HG03175 (cell line): ENCODE measurements around the gene ITGB5.

Source experiments
- ATAC-seq: cut with Tn5 transposase; IDR thresholded peaks from one replicate; pipeline ENCODE4 v1.9.1; 2021; ENCODE audit warnings: mild to moderate bottlenecking, moderate library complexity; ENCODE audit not compliant: unreplicated experiment

Gene ITGB5

DNA sequence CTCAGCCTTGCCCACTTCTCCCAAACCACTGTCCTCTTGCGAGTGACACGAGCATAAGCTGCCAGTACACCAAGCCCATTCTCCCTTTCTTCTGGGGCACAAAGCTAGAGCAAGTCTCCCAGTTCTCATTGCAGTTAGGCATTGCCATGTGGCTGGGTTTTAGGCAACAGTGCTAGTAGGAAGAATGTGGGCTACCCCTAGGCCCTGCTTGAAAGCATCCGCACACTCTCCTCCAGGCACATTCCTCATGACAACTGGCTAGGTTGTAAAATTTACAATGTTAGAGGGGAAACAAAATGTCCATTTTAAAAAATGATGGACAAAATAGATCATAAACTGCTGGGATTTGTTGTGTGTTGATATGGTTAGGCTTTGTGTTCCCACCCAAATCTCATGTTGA lies 19.7 kb downstream of the ITGB5 start:
- ATAC-seq = no peak

DNA sequence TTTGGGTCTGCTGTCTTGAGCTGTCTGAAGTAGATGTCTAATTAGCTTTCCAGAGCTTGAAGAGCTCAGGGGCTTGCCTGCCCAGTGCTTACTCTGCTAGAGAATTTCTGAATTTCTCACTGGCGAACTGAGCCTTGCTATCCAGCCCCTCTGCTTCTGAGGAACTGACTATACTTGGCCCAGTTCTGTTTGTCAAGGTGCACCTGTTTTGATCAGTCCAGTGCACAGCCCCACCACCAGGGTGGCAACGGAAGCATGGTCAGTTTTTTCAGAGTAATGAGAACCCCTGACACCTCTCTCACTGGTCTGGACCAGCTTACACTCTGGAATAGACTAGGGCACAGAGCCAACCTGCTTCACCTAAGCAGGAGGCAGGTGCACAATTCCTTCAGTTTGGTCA lies 25.2 kb downstream of the ITGB5 start:
- ATAC-seq = no peak

DNA sequence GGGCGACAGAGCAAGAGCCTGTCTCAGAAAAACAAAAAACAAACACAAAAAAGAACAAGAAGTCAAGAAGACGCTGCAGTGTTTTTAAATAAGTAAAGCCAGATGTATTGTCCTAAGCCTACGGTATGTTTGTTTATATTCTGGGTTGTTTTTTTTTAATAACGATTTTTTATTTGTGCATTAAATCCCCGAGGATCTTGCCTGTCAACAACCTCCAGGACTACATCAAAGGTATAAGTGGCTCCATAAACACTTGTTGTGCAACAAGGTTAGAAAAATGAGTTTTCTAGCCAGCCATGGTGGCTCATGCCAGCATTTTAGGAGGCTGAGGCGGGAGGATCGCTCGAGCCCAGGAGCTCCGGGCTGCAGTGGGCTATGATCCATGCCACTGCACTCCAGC lies 26.1 kb downstream of the ITGB5 start:
- no peak for ATAC-seq

DNA sequence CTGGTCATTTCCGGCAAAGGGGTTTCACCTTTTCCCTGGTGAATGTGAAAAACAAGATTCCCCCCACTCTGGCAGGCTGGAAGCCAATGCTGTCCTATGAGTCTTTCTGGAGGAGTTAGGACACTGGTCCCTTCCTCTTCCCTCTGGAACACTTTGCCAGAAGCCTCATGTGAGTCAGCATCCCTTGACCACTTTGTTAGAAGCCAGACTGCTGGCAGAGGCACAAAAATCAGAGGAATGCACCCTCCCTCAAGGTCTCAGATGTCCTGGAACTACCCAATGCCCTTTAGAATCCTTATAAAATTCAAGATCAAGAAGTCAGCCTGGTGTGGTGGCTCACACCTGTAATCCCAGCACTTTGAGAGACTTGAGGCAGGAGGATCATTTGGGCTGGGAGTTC lies 26.6 kb downstream of the ITGB5 start:
- ATAC-seq = no peak

DNA sequence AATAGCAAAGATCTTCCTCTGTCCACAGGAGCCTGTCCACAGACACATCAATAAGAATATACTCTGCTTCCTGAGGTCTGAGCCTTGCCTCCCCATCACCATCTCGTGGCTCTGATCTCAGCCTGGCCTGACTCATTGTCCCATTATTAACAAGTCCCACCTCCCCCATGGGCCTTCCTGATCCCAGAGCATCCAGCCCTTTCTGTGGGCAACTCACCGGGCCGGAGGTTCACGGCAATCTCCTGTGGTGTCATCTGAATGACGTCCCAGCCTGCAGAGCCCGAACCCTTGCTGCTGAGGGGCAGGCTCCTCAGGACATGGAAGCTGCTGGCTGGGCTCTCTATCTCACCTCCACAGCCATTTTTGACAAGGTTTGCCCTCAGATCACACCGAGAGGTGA lies 28.1 kb downstream of the ITGB5 start:
- ATAC-seq = no peak

DNA sequence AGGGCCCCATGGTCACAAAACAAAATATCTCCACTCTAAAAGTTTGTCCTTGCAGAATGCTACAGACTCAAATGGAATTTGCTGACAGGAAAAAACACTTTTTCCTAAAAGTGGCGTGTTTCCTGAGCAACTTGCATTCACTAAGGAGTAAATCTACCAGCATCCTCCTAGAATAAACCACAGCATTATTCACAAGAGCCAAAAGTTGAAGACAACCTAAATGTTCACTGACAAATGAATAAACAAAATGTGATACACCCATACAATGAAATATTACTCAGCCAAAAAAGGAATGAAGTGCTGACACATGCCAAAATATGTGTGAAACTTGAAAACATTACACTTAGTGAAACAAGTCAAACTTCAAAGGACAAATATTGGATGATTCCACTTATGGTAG lies 28.9 kb downstream of the ITGB5 start:
- no peak for ATAC-seq

DNA sequence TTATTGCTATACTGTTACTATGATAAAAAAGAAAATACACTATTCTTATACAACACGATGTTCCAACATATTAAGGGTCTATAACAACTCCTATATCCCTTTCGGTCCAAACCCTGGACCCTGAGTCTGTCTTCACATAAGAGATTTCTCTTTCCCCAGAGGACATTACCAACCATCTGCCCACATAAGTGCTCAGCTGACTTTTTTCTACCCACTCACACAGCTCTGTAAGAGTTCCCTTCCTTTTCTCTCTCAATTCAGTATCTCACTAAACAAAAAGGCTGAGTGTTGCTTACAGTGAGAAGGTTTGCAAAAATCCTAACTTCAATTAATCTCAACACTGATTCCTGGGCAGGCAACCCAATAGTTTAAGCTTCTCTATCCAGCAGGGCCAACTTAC lies 30.5 kb downstream of the ITGB5 start:
- no peak for ATAC-seq

DNA sequence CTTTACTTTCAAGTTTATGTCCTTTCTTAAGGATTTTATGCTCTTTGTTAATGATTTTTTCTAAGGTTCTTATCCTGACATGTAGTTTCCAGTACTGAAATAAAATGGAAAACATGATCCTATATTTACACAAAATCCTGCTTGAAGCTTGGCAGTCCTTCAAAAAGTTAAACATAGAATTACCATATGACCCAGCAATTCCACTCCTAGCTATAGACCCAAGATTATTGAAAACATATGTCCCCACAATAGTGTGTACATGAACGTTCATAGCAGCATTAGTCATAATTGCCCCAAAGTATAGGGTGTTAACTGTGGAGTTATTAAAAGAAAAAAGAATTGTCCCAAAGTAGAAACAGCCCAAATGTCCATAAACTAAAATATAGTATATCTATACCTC lies 33.2 kb downstream of the ITGB5 start:
- ATAC-seq = no peak

DNA sequence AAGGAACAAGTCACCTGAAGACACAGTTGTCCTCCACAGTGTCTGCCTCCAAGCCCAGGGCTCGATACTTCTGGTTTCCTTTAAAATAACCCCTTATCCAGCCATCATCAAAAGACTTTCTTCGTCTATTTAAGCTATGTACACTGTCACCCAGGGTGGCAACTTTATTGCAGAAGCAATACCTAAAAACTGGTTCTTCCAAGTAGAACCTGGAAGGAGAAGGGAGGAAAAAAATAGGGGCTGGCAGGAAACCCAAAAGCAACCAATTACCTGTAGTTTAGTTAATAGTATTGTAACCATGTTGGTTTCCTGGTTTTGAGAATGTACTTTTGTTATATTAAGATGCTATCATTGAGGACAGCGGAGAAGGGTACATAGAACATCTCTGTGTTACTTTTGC lies 33.7 kb downstream of the ITGB5 start:
- no peak for ATAC-seq

DNA sequence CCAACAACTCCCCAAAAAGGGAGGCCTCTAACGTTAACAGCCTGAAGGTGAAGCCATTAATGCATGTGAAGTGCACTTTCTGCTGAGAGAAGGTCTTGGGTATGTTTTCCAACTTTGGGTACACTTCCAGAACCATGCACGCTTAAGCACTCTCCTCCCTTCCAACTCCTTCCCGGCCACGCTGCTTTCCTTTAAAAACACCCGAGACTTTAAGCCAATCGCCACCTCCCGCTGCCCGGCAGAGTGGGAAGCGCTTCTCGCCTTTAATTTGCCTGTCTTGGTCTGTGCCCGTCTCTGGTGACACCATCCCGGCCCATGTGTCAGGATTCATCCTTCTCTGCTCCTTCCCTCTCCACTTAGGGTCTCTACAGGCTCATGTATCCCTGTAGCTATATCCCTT lies 35.3 kb downstream of the ITGB5 start:
- ATAC-seq = no peak

DNA sequence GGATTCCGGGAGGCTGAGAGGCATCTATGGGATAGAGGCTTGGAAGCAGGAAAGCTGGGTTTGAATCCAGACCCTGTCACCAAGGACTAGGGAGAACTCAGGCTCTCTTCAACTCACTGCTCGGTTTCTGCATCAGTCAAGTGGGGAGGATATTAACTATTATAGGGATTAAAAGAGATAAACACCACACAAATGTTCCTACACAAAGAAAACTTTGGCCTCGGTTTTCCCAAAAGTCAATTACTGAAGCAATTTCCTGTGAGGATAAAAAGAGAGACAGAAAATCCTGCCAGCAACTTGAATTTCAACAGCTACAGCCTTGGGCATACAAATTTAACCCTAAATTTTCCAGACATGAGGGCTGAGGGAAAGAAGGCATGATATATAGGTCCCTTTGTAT lies 36.0 kb downstream of the ITGB5 start:
- ATAC-seq = no peak

DNA sequence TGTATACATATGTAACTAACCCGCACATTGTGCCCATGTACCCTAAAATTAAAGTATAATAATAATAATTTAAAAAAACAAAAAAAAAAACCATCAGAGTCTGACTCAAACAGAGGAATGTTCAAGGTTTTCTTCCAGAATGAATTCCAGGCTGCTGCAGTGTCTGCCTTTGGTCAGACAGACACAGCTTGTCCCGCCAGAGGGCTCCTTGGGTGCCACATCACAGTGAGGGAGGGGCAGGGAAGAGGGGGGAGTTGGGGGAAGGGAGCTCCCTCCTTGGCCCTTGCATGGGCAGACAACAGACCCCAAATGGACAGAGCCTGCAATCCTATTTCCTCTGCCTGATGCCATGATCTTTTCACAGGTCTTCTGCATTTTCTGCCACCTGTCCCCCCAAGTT lies 36.5 kb downstream of the ITGB5 start:
- no peak for ATAC-seq

DNA sequence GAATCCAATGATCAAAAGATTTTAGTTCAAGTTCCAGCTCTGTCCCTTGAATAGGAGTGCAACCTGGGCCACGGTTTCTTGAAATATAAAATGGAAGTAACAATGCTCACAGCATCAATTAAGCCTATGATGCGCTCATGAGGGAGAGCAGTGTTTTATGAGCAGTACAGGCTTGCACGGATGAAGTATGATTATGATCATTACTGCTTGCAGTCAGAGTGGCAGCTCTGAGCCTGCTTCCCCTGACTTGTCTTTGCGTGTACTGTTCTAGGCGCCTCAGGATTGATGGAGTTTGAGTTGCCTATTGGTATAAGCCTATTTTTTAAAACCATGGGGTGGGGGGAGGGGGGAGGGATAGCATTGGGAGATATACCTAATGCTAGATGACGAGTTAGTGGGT lies 37.0 kb downstream of the ITGB5 start:
- ATAC-seq = no peak

DNA sequence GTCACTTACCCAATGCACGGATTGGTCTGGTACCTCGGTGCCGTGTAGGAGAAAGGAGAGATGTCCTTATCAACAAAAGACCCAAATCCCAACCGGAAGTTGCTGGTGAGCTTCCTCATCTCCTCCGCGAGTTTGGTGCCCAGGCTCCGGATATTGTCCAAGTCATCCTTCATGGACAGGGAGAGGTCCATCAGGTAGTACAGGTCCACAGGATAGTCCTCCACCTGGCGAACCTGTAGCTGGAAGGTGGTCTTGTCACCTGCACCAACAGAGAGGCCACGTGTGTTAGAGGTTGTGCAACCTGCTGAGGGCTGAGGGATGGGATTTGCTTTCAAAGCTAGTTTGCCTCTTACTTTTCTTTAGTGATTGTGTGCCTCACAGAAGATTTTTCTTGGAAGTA lies 38.9 kb downstream of the ITGB5 start:
- no peak for ATAC-seq

DNA sequence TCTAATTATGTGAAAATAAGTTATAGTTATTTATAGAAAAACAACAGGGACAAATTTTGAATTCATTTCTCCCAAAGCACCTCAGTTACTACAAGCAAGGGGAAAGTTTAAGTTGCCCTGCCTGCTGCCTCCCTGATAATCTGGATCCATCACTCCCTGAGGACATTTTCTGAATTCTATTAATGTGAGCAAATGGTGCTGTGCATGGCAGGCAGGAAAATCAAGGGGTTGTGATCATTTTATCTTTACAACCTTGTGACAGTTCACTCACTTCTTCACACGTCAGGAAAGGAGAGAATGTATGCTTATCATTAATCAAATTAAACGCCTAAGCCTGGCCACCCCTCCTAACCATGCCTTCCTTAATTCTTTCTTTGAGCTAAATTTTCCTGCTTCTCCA lies 39.3 kb downstream of the ITGB5 start:
- no peak for ATAC-seq

DNA sequence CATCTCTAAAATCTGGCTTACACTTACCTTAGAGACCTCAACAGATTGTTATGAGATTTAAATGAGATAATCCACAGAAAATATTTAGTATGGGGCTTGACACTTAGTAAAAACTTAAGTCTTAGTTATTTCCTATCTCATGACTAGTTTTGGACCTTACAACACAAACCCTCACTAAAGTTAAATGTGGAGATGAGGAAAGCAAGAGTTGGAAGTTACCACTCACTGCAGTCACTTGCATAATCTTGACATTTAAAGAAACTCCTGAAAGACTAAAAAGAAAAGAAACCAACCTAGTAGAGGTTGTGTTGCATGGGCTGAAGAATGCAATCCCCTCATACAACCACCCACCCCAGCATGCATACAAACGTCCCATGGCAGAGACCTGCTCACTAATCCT lies 40.1 kb downstream of the ITGB5 start:
- no peak for ATAC-seq

DNA sequence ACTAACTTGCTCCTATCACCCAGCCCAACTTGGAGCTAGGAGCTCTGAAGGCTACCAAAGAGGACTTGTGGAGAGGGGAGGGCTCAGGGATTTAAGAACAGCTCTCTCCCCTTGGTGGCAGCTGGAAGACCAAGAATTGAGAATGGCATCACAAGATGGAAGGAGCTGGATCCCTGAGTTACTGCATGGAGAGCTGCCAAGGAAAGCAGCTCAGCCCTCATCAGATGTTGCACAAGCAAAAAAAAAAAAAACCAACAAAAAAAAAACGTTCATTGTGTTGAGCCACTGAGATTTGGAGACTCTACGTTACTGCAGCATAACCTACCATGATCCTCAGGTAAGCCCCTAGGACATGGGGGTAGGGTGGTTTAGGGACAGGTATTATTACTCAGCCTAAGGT lies 41.0 kb downstream of the ITGB5 start:
- ATAC-seq = no peak

DNA sequence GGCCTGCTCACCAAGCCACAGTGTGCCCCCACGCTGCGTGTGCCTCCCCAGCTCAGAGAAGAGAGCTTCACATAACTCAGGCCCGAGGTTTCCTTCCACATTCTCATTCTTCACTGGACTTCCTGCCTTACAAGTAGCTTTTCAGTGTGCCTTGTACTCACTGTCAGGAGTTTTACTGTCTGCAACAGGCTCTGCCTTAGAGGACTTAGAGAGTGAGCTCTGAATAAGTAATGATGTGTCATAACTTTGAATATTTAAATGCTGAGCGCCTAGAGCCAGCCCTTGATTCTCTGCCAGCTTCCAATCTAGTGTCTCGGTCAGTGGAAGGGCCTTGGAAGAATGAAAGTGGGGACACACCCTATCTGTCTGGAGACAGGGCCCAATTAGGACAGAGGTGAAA lies 41.8 kb downstream of the ITGB5 start:
- ATAC-seq = no peak

DNA sequence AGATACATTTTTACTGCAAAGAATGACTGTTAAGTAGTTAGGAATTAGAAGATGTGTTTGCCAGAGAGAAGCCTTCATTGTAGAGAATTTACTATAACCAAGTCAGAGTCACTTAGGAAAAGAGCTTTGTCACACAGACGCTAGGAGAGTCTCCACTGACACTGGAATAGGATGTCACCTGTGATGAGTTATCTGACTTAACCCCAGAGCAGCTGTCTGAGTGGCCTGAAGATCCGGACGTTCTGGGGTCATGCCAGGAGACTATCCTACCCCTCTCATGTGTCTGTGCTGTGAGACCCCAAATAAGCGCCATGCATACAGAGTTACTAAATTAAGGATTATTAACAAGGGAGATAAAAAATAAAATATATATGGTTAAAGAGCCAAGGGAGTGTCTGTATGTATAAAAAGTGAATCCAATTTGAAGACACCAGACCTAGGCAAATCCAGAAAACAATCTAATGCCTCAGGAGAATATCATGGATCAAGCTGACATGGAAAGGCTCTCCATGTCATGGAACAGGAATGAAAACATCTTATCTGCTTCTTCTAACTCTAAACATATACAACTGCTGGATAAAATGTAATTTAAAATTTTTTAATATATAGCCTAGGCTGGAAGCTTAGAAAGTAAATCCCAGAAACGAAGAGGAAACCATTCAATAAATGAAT lies 43.5 kb downstream of the ITGB5 start:
- ATAC-seq = no peak

DNA sequence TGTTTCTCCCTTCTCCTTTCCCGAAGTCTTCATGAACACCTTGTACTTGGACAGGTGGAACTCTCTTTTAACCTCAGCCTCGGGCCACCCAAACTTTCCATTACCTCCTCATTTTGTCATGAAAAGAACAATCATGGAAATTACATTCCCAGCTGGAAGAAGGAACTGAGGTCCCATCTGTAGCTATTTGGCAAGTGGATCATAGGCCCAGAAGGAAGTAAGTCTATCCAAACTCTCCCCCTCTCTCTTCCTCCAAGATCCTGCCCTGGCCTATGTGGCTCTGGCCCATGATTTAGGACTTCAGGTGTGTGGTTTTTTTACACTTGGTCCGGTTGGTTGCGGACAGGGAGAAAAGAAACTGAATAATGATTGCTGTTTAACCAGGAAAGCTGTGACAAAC lies 44.1 kb downstream of the ITGB5 start:
- ATAC-seq = no peak

DNA sequence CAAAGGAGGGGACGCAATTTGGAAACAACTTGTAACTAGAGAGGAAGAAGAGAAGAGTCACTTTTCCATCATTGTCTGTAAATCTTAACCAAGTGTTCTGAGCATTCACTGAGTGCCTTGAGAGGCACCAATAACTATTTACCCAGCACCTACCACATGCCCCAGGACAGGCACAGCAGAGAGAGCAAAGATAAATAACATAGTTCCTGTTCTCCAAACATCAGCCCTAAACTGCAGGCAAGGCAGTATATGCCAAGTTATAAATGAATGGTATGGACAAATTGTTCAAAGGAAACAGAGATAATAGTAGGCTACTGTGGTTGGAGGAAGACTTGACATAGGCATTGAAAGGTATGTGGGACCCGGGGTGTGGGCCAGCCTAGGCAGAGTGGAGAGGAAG lies 45.6 kb downstream of the ITGB5 start:
- ATAC-seq = no peak

DNA sequence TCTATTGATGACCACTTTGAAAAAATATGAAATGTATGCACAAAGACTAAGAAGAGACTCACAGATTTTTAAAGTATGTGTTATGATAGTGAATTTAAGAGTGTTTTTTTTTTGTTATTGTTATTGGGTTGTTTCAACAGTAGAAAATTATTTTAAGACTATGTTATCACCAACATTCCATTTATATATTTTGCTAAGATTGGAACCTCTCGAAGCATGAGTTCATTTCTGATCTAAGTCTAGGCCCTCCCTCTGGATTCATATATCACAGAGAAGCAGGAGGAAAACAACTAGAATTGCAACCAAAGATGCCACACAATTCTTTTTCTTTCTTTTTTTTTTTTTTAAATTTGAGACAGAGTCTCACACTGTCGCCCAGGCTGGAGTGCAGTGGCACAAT lies 46.8 kb downstream of the ITGB5 start:
- no peak for ATAC-seq

DNA sequence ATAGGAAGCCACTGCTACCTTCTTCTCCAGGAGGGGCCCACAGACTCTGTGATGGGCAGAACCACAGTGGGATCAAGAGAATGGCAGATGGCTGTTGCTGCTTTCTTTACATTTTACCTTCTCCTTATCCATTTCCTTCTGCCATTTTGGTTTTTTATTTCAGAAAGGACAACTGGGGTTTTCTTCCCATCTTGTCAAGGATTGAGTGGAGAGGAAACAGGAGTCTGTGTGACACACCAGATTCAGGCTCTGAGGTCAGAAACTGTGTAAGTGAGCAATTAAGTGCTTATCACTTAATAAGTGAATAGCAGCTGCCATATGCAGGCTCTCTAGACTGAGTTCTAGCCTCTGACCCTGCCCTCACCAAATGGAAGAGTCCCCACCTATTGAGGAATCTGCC lies 47.3 kb downstream of the ITGB5 start:
- ATAC-seq = no peak

DNA sequence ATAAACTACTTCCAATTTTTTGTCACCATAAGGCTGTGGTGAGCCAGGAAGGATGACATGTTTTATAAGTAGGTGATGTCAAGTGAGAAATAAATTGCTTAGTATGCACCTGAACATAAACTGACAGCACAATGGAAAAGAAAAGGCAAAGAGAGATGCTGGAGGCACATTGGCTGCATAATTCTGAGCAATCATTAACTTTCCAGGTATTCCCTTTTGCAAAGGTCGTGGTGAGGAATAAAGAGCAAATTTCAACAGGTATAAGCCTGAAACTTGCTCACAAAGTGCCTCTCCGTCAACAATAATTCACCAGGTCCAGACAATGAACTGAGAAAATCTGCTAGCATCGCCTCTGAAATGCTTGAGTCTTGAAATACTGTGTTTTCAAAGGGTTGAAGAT lies 48.2 kb downstream of the ITGB5 start:
- ATAC-seq = no peak
